GM19452 (cell line): ENCODE data around the gene MCM5.
"Not testable (repeated sequence)": the region's sequence is repeated elsewhere in the genome, so short reads cannot be mapped to it uniquely, and the experiment has no call there.

Experiments used
- ATAC-seq: cut with Tn5 transposase; IDR thresholded peaks from one replicate; pipeline ENCODE4 v1.9.1; 2021; ENCODE audit not compliant: unreplicated experiment

Gene MCM5

DNA sequence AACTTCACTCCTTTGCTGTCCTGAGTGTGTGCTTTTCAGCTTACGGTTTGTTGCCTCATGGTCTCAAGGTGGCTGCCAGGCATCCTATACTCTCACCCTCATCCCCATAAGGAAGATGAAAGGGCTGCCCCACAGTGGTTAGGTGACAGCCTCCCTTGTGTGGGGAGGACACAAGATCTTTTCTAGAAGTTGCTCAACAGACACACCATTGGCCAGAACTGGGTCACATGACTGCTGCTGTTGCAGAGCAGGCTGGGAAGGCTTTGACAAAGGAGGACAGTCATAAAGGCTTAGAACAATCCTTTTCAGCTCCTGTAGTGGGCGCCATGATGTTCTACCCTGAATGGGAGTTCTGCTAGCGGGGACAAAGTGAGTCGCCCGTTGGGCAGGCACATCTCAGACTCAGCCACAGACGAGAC, 71.0 kb downstream of the MCM5 start:
- no peak for ATAC-seq

DNA sequence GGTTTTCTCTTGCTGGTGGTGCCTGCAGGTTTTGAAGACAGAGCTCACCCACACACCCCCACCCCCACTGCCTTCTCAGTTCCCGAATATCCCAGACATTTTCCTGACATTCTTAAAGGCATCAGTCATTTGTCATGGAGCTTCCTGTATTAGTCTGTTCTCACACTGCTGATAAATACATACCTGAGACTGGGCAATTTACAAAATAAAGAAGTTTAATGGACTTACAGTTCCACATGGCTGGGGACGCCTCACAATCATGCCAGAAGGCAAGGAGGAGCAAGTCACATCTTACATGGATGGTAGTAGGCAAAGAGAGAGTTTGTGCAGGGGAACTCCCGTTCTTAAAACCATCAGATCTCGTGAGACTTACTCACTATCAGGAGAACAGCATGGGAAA, 71.6 kb downstream of the MCM5 start:
- ATAC-seq = not testable (repeated sequence)

DNA sequence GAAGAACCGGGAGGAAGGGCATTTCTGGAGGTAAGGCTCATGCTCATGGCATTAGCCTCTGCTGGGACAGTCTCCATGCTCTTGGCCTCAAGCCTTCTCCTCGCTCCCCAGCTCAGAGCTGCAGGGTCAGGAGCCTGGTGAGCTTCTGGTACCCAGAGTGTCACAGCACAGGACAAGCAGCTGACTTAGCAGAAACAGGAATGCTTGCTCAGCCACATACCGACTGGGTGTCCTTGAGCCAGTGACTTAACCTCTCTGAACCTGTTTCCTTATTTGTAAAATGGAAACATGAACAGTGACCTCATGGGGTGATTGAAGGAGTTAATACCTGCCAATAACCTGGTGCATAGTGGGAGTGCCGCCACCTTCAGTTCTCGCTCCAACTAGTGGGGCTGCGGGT, 72.5 kb downstream of the MCM5 start:
- no peak for ATAC-seq

DNA sequence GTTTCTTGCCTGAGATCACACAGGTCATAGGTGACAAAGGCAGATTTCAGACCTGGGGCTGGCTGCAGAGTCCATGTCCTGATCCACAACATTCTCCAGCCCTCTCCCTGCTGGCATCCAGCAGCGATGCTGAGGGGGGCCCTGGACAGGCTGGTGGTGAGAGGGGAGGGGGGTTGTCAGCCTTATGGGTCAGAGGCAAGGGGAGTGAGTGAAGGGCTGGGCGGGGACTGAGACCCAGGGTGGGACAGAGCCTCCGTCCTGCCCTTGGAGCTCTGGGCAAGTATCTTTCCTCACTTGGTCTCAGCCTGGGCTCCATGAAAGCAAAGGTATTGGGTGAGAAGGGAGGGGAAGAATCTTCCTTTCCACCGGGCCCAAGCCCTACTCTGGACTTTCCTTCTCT, 74.0 kb downstream of the MCM5 start:
- ATAC-seq = no peak
